HepG2 (cell line): Measurements from ENCODE around the gene MED12. TPM values are rescaled to one million over a fixed set of nuclear protein-coding genes. Genes with fewer than 3 reads are reported as not detected.

Source experiments
- ATAC-seq: fragments of 200-7000 bp; cut with Tn5 transposase; 3 replicates; pipeline ENCODE4 v1.9.1; 2020; ENCODE audit warnings: mild to moderate bottlenecking, moderate library complexity
- BruUV-seq: library from RNA; stranded (reverse); fragments of 400-500 nt; replicated peaks from 2 replicates; lab custom pipeline; 2021; lab: Mats Ljungman, UMichigan
- CTCF ChIA-PET: fragments of 300-600 bp; formaldehyde crosslinking; extraction: SDS; loops from one replicate; lab custom pipeline; 2021; ENCODE audit warnings: low total read pairs, inconsistent platforms, low intra/inter-chr PET ratio; lab: Yijun Ruan, JAX
- POLR2A ChIA-PET: fragments of 350-600 bp; sonication (Branson Sonifier 250); formaldehyde crosslinking; loops from one replicate; lab custom pipeline; 2020; ENCODE audit warnings: antibody characterized with exemption, inconsistent platforms; lab: Yijun Ruan, JAX
- DNase-seq: peaks from one replicate; pipeline ENCODE4 v3.0.0-alpha.2; 2015; ENCODE audit warnings: low spot score
- FAIRE-seq: peaks from 3 replicates; lab custom pipeline; 2011; peaks lifted over from hg19 to GRCh38; lab: Jason Lieb, UNC
- H2AFZ ChIP-seq: one replicate; pipeline ENCODE4 v1.6.1; 2011; ENCODE audit warnings: low read length, inconsistent platforms
- H3K27ac ChIP-seq: fragments of 300-600 bp; 3 replicates; pipeline ENCODE4 v1.8.0; 2011; ENCODE audit warnings: mixed run types, mild to moderate bottlenecking, mixed read lengths, low read length, inconsistent platforms; ENCODE audit not compliant: insufficient read depth; ENCODE audit errors: extremely low read length
- H3K27me3 ChIP-seq, 2 experiments: fragments of 200-600 bp in 1 of 2; 2 replicates in 1 of 2; 3 replicates in 1 of 2; pipeline versions ENCODE4 v1.6.0 to v1.8.0; 2011; ENCODE audit warnings: low read length in 2 of 2, mild to moderate bottlenecking in 2 of 2, moderate library complexity in 2 of 2, inconsistent platforms in 1 of 2; ENCODE audit not compliant: insufficient read depth in 2 of 2, control insufficient read depth in 1 of 2
- H3K36me3 ChIP-seq, 2 experiments: fragments of 200-600 bp in 1 of 2; replicated peaks in 1 of 2; 2 replicates in 1 of 2; 3 replicates in 1 of 2; pipeline versions ENCODE4 v1.5.1 to v1.8.0; 2011; ENCODE audit warnings: low read length in 2 of 2, inconsistent platforms in 1 of 2; ENCODE audit not compliant: insufficient read depth in 2 of 2, control insufficient read depth in 1 of 2
- H3K4me1 ChIP-seq: 2 replicates; pipeline ENCODE4 v1.5.1; 2012; ENCODE audit warnings: low read length, inconsistent platforms; ENCODE audit not compliant: insufficient read depth
- H3K4me2 ChIP-seq: 2 replicates; pipeline ENCODE4 v1.6.0; 2011; ENCODE audit warnings: low read depth, low read length, inconsistent platforms
- H3K4me3 ChIP-seq, 3 experiments: fragments of 200-600 bp in 1 of 3; sonication (generic), shearing (Covaris generic) in 1 of 3; replicated peaks in 1 of 3; 2 replicates each; pipeline ENCODE4 v1.5.1; 2011 to 2016; ENCODE audit warnings: low read length in 3 of 3, inconsistent platforms in 2 of 3, low read depth in 2 of 3, mild to moderate bottlenecking in 2 of 3, control low read depth in 1 of 3, mixed read lengths in 1 of 3; ENCODE audit not compliant: insufficient read depth in 1 of 3
- H3K79me2 ChIP-seq: one replicate; pipeline ENCODE4 v1.6.1; 2011; ENCODE audit warnings: low read length, inconsistent platforms; ENCODE audit not compliant: insufficient read depth
- H3K9ac ChIP-seq: 2 replicates; pipeline ENCODE4 v1.6.0; 2011; ENCODE audit warnings: mild to moderate bottlenecking, low read depth, low read length, inconsistent platforms; ENCODE audit not compliant: insufficient read depth
- H3K9me3 ChIP-seq: 2 replicates; pipeline ENCODE4 v1.5.1; 2012; ENCODE audit warnings: mild to moderate bottlenecking, low read length
- H4K20me1 ChIP-seq: 2 replicates; pipeline ENCODE4 v1.6.0; 2011; ENCODE audit warnings: inconsistent platforms, mild to moderate bottlenecking, low read length, moderate library complexity; ENCODE audit not compliant: insufficient read depth
- BATF2 ChIP-seq: sonication (generic); formaldehyde crosslinking; IDR thresholded peaks from 2 replicates; pipeline ENCODE4 v1.8.0; 2022; ENCODE audit warnings: mild to moderate bottlenecking, missing genetic modification reagents, moderate library complexity
- MEIS2 ChIP-seq: sonication (generic); formaldehyde crosslinking; IDR thresholded peaks from 2 replicates; pipeline ENCODE4 v1.9.0; 2021; ENCODE audit warnings: mild to moderate bottlenecking, missing genetic modification reagents
- MTA1 ChIP-seq: sonication (generic); formaldehyde crosslinking; IDR thresholded peaks from 2 replicates; pipeline ENCODE4 v1.4.0; 2020; ENCODE audit warnings: missing genetic modification reagents, mild to moderate bottlenecking, borderline replicate concordance
- USF2 ChIP-seq, 2 experiments: sonication (generic) in 1 of 2; formaldehyde crosslinking in 1 of 2; IDR thresholded peaks; 2 replicates each; pipeline versions ENCODE4 v1.5.1 to v1.6.1; 2011 to 2020; ENCODE audit warnings: borderline replicate concordance in 1 of 2, low read depth in 1 of 2, low read length in 1 of 2, mild to moderate bottlenecking in 1 of 2, missing genetic modification reagents in 1 of 2, moderate library complexity in 1 of 2
- ZBTB7A ChIP-seq: sonication (generic); formaldehyde crosslinking; IDR thresholded peaks from 2 replicates; pipeline ENCODE4 v1.8.0; 2022; ENCODE audit warnings: mild to moderate bottlenecking, missing genetic modification reagents
- ZC3H13 ChIP-seq: sonication (generic); formaldehyde crosslinking; IDR thresholded peaks from 2 replicates; pipeline ENCODE4 v1.8.1; 2023; ENCODE audit warnings: mild to moderate bottlenecking, missing genetic modification reagents, moderate library complexity
- ZNF20 ChIP-seq: sonication (generic); formaldehyde crosslinking; IDR thresholded peaks from 2 replicates; pipeline ENCODE4 v1.4.0; 2020; ENCODE audit warnings: mild to moderate bottlenecking, moderate library complexity, missing genetic modification reagents
- ZNF558 ChIP-seq: sonication (generic); formaldehyde crosslinking; IDR thresholded peaks from 2 replicates; pipeline ENCODE4 v1.9.0; 2022; ENCODE audit warnings: mild to moderate bottlenecking, missing genetic modification reagents, borderline replicate concordance
- ZNF589 ChIP-seq: sonication (generic); formaldehyde crosslinking; conservative IDR thresholded peaks from 2 replicates; pipeline ENCODE4 v1.8.0; 2022; ENCODE audit warnings: mild to moderate bottlenecking, moderate library complexity, missing genetic modification reagents
- ZNF652 ChIP-seq: IDR thresholded peaks from 2 replicates; pipeline ENCODE4 v1.6.1; 2016; ENCODE audit warnings: low read depth, borderline replicate concordance
- ZNF713 ChIP-seq: sonication (generic); formaldehyde crosslinking; IDR thresholded peaks from 2 replicates; pipeline ENCODE4 v1.4.0; 2020; ENCODE audit warnings: mild to moderate bottlenecking, missing genetic modification reagents
- ZNF776 ChIP-seq: sonication (generic); formaldehyde crosslinking; IDR thresholded peaks from 2 replicates; pipeline ENCODE4 v1.4.0; 2020; ENCODE audit warnings: mild to moderate bottlenecking, missing genetic modification reagents
- ZSCAN25 ChIP-seq: sonication (generic); formaldehyde crosslinking; IDR thresholded peaks from 2 replicates; pipeline ENCODE4 v1.8.0; 2022; ENCODE audit warnings: mild to moderate bottlenecking, missing genetic modification reagents
- ZSCAN31 ChIP-seq: sonication (generic); formaldehyde crosslinking; IDR thresholded peaks from 2 replicates; pipeline ENCODE4 v1.5.0; 2020; ENCODE audit warnings: low read depth, mild to moderate bottlenecking, missing genetic modification reagents
- WGBS: methylation state at CpG from one replicate; pipeline ENCODE4 v1.1.6; 2017; ENCODE audit warnings: low lambda C conversion rate; 5-methylcytosine and 5-hydroxymethylcytosine counted together
- in situ Hi-C: cut with HindIII; loops from 2 replicates; pipeline ENCODE4 v1.10.0; 2017; ENCODE audit warnings: low pct_unique_long_range_greater_than_20kb; ENCODE audit not compliant: extremely low pct_ligation_motif_present
- intact Hi-C: fragments of 100-400 bp; cut with micrococcal nuclease; formaldehyde crosslinking; loops from one replicate; pipeline ENCODE4 v1.10.0; 2022; ENCODE audit not compliant: unreplicated experiment
- polyA plus RNA-seq, 8 experiments: library from polyadenylated mRNA; depleted of rRNA in 3 of 8; stranded (reverse) in 7 of 8; unstranded in 1 of 8; fragments of >200 nt; fragmentation: Illumina TruSeq in 4 of 8; extraction: Trizol in 4 of 8; gene quantifications; 2 replicates each; pipeline versions ENCODE4 v1.2.1 to v1.2.3, GENCODE V29; 2011 to 2016; ENCODE audit warnings: low read depth in 4 of 8, missing spikeins in 1 of 8, mixed read lengths in 1 of 8; ENCODE audit not compliant: insufficient read depth in 1 of 8
- total RNA-seq, 5 experiments: library from RNA; depleted of rRNA; stranded (reverse); fragments of >200 nt; fragmentation: Illumina TruSeq; extraction: Trizol; gene quantifications; 2 replicates each; pipeline ENCODE4 v1.2.3, GENCODE V29; 2016; ENCODE audit warnings: low read depth in 1 of 5
- TF ChIP-seq, protein P1 (sequence below): sonication (generic); formaldehyde crosslinking; IDR thresholded peaks from 2 replicates; pipeline ENCODE4 v1.4.0; 2020; ENCODE audit warnings: missing genetic modification reagents
- TF ChIP-seq, protein P2 (sequence below): IDR thresholded peaks from 2 replicates; pipeline ENCODE4 v1.6.1; 2016; ENCODE audit warnings: missing biosample characterization, missing genetic modification reagents, low read depth
- TF ChIP-seq, protein P3 (sequence below): fragments of 450-650 bp; IDR thresholded peaks from 2 replicates; pipeline ENCODE4 v1.6.1; 2016

Gene MED12
- total and polyA plus RNA-seq, 2 of the 13 experiments (the other 11 are each of a cell fraction or from before 2014, with no cell fraction given): 9.4 to 15.0 TPM

- no peak for TF ChIP-seq MTA1
- no peak for TF ChIP-seq MEIS2 (CRISPR knock-in tag)
- TF ChIP-seq, protein P1, sequence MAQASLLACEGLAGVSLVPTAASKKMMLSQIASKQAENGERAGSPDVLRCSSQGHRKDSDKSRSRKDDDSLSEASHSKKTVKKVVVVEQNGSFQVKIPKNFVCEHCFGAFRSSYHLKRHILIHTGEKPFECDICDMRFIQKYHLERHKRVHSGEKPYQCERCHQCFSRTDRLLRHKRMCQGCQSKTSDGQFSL: no peak
- TF ChIP-seq ZSCAN25: no peak
- TF ChIP-seq, protein P2, sequence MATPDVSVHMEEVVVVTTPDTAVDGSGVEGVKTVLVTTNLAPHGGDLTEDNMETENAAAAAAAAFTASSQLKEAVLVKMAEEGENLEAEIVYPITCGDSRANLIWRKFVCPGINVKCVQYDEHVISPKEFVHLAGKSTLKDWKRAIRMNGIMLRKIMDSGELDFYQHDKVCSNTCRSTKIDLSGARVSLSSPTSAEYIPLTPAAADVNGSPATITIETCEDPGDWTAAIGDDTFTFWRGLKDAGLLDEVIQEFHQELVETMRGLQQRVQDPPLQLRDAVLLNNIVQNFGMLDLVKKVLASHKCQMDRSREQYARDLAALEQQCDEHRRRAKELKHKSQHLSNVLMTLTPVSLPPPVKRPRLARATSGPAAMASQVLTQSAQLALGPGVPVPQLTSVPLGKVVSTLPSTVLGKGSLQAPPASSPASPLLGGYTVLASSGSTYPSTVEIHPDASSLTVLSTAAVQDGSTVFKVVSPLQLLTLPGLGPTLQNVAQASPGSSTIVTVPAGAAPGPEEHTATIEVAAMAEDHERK (CRISPR knock-in tag): no peak
- no peak for TF ChIP-seq ZNF589 (CRISPR knock-in tag)
- no peak for TF ChIP-seq ZNF776 (CRISPR knock-in tag)
These were observed 33.0 kb downstream of the MED12 start (continued) for GRCh38 chrX:71151366-71151765.

- DNase-seq (no peak), FAIRE-seq (no peak), ATAC-seq (no peak)
- intact Hi-C loops: loop anchor here (5.0 kb wide), 1 partner anchor 478 kb away; no protein-coding TSS in a partner anchor
- in situ Hi-C loops: no loop called here
- no peak overlapping the region for H3K4me3 ChIP-seq
- ChIA-PET POLR2A (no interaction called here), CTCF (no interaction called here)
- BruUV-seq: no TSS peak
- no peak overlapping the region for H2AFZ ChIP-seq
- H3K27me3 ChIP-seq: no peaks in the 10 kb centered on the region; a peak in 2 of 5 replicates
- no peak overlapping the region for H3K4me2 ChIP-seq
- no peak overlapping the region for H3K27ac ChIP-seq
- H3K4me1 ChIP-seq: 0 out of 2 replicates have a peak, but pooled peaks cover 6% of the 10 kb centered on the region
- H3K79me2 ChIP-seq: no peaks in the 10 kb centered on the region
- no CpG with 5 or more reads among the region's 7 CpGs for WGBS
- H4K20me1 ChIP-seq: no peaks in the 10 kb centered on the region
- no peak overlapping the region for H3K9ac ChIP-seq
- no peaks in the 10 kb centered on the region for H3K9me3 ChIP-seq
- no peaks in the 10 kb centered on the region for H3K36me3 ChIP-seq
- no peak for TF ChIP-seq ZNF558 (CRISPR knock-in tag)
- no peak for TF ChIP-seq ZNF713 (CRISPR knock-in tag)
- TF ChIP-seq ZBTB7A: no peak
- no peak for TF ChIP-seq BATF2 (CRISPR knock-in tag)
- TF ChIP-seq ZNF652: no peak
- TF ChIP-seq USF2 (IDR thresholded peaks at IDR 0.05; ENCODE audit: low read depth, low read length): no peak
- TF ChIP-seq USF2 (CRISPR knock-in tag; IDR thresholded peaks at IDR 0.05; ENCODE audit: borderline replicate concordance): no peak
- TF ChIP-seq, protein P3, sequence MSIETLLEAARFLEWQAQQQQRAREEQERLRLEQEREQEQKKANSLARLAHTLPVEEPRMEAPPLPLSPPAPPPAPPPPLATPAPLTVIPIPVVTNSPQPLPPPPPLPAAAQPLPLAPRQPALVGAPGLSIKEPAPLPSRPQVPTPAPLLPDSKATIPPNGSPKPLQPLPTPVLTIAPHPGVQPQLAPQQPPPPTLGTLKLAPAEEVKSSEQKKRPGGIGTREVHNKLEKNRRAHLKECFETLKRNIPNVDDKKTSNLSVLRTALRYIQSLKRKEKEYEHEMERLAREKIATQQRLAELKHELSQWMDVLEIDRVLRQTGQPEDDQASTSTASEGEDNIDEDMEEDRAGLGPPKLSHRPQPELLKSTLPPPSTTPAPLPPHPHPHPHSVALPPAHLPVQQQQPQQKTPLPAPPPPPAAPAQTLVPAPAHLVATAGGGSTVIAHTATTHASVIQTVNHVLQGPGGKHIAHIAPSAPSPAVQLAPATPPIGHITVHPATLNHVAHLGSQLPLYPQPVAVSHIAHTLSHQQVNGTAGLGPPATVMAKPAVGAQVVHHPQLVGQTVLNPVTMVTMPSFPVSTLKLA: no peak
- no peak for TF ChIP-seq ZC3H13
- TF ChIP-seq ZSCAN31 (CRISPR knock-in tag): no peak
- no peak for TF ChIP-seq ZNF20 (CRISPR knock-in tag)
These were observed 35.8 kb downstream of the MED12 start for GRCh38 chrX:71154196-71154595.
